Measurements from ENCODE around the gene NUDCD3. TPM values are rescaled to one million over a fixed set of nuclear protein-coding genes. Genes with fewer than 3 reads are reported as not detected.

NUDCD3 gene
- total and polyA plus RNA-seq, 4 donors, result 20.8 to 111 (median 62.0) TPM

GRCh38 chr7:44341401-44341800 lies 149.1 kb downstream of the NUDCD3 start:
- intact Hi-C loops (cut with DNase I), result no loop called here
- ATAC-seq (ENCODE audit: low FRiP score) (no peak), DNase-seq (no peak)
- Histone ChIP-seq H3K4me1 (ENCODE audit: control insufficient read depth in 1 of 2, insufficient read depth in 2 of 2, low read length in 2 of 2) (no peaks in the 10 kb centered on the region), H3K4me3 (ENCODE audit: low read length in 2 of 2) (no peak overlapping the region), H3K27ac (ENCODE audit: low read depth in 1 of 2, low read length in 2 of 2) (no peak overlapping the region), H3K9me3 (ENCODE audit: control insufficient read depth, low read length) (peaks cover 5% of the 10 kb centered on the region), H3K36me3 (ENCODE audit: control insufficient read depth in 1 of 2, insufficient read depth in 2 of 2, low read length in 1 of 2) (no peaks in the 10 kb centered on the region), H3K27me3 (ENCODE audit: control insufficient read depth in 1 of 2, insufficient read depth in 2 of 2, low read length in 1 of 2) (no peaks in the 10 kb centered on the region)
- WGBS, 2 donors, result 85 to 88% methylated on average over 3 of the region's 3 CpGs

GRCh38 chr7:44338600-44338999 lies 151.9 kb downstream of the NUDCD3 start:
- no peaks in the 10 kb centered on the region for H3K36me3 ChIP-seq (ENCODE audit: control insufficient read depth in 1 of 2, insufficient read depth in 2 of 2, low read length in 1 of 2)
- DNase-seq (no peak), ATAC-seq (ENCODE audit: low FRiP score) (no peak)
- H3K27me3 ChIP-seq (ENCODE audit: control insufficient read depth in 1 of 2, insufficient read depth in 2 of 2, low read length in 1 of 2), result no peaks in the 10 kb centered on the region
- no peak overlapping the region for H3K4me3 ChIP-seq (ENCODE audit: low read length in 2 of 2)
- WGBS, 2 donors, result 78 to 84% methylated on average over 3 of the region's 3 CpGs
- peaks cover 5% of the 10 kb centered on the region for H3K9me3 ChIP-seq (ENCODE audit: control insufficient read depth, low read length)
- intact Hi-C loops (cut with DNase I), result no loop called here
- no peaks in the 10 kb centered on the region for H3K4me1 ChIP-seq (ENCODE audit: control insufficient read depth in 1 of 2, insufficient read depth in 2 of 2, low read length in 2 of 2)
- H3K27ac ChIP-seq (ENCODE audit: low read depth in 1 of 2, low read length in 2 of 2), result no peak overlapping the region

- whole genome bisulfite sequencing, 2 donors, result 89 to 90% methylated on average over 11 of the region's 11 CpGs
- no peak overlapping the region for H3K27ac ChIP-seq (ENCODE audit: low read depth in 1 of 2, low read length in 2 of 2)
- DNase-seq, result no peak
- no peak overlapping the region for H3K4me3 ChIP-seq (ENCODE audit: low read length in 2 of 2)
- no peak for ATAC-seq (ENCODE audit: low FRiP score)
- no peaks in the 10 kb centered on the region for H3K27me3 ChIP-seq (ENCODE audit: control insufficient read depth in 1 of 2, insufficient read depth in 2 of 2, low read length in 1 of 2)
- no peaks in the 10 kb centered on the region for H3K9me3 ChIP-seq (ENCODE audit: control insufficient read depth, low read length)
- no peaks in the 10 kb centered on the region for H3K4me1 ChIP-seq (ENCODE audit: control insufficient read depth in 1 of 2, insufficient read depth in 2 of 2, low read length in 2 of 2)
- H3K36me3 ChIP-seq (ENCODE audit: control insufficient read depth in 1 of 2, insufficient read depth in 2 of 2, low read length in 1 of 2), result no peaks in the 10 kb centered on the region
- intact Hi-C loops (cut with DNase I), result no loop called here
Observed at GRCh38 chr7:44336491-44336890, 154.0 kb downstream of the NUDCD3 start.

GRCh38 chr7:44335184-44335583 lies 155.3 kb downstream of the NUDCD3 start:
- Histone ChIP-seq H3K27ac (ENCODE audit: low read depth in 1 of 2, low read length in 2 of 2) (no peak overlapping the region), H3K4me3 (ENCODE audit: low read length in 2 of 2) (no peak overlapping the region), H3K9me3 (ENCODE audit: control insufficient read depth, low read length) (no peaks in the 10 kb centered on the region), H3K4me1 (ENCODE audit: control insufficient read depth in 1 of 2, insufficient read depth in 2 of 2, low read length in 2 of 2) (no peaks in the 10 kb centered on the region), H3K27me3 (ENCODE audit: control insufficient read depth in 1 of 2, insufficient read depth in 2 of 2, low read length in 1 of 2) (no peaks in the 10 kb centered on the region), H3K36me3 (ENCODE audit: control insufficient read depth in 1 of 2, insufficient read depth in 2 of 2, low read length in 1 of 2) (no peaks in the 10 kb centered on the region)
- 96 to 97% methylated on average over 4 of the region's 4 CpGs for WGBS, 2 donors
- DNase-seq (no peak), ATAC-seq (ENCODE audit: low FRiP score) (no peak)
- intact Hi-C loops (cut with DNase I), result no loop called here

- Histone ChIP-seq H3K36me3 (ENCODE audit: control insufficient read depth in 1 of 2, insufficient read depth in 2 of 2, low read length in 1 of 2) (no peaks in the 10 kb centered on the region), H3K4me1 (ENCODE audit: control insufficient read depth in 1 of 2, insufficient read depth in 2 of 2, low read length in 2 of 2) (no peaks in the 10 kb centered on the region), H3K9me3 (ENCODE audit: control insufficient read depth, low read length) (no peaks in the 10 kb centered on the region), H3K27me3 (ENCODE audit: control insufficient read depth in 1 of 2, insufficient read depth in 2 of 2, low read length in 1 of 2) (no peaks in the 10 kb centered on the region), H3K27ac (ENCODE audit: low read depth in 1 of 2, low read length in 2 of 2) (no peak overlapping the region), H3K4me3 (ENCODE audit: low read length in 2 of 2) (no peak overlapping the region)
- DNase-seq (no peak), ATAC-seq (ENCODE audit: low FRiP score) (no peak)
- 92 to 93% methylated on average over 11 of the region's 11 CpGs for WGBS, 2 donors
- intact Hi-C loops (cut with DNase I), result no loop called here
Observed at GRCh38 chr7:44334734-44335097, 155.7 kb downstream of the NUDCD3 start.

- Histone ChIP-seq H3K9me3 (ENCODE audit: control insufficient read depth, low read length) (no peaks in the 10 kb centered on the region), H3K27ac (ENCODE audit: low read depth in 1 of 2, low read length in 2 of 2) (no peak overlapping the region), H3K4me1 (ENCODE audit: control insufficient read depth in 1 of 2, insufficient read depth in 2 of 2, low read length in 2 of 2) (no peaks in the 10 kb centered on the region), H3K36me3 (ENCODE audit: control insufficient read depth in 1 of 2, insufficient read depth in 2 of 2, low read length in 1 of 2) (no peaks in the 10 kb centered on the region), H3K27me3 (ENCODE audit: control insufficient read depth in 1 of 2, insufficient read depth in 2 of 2, low read length in 1 of 2) (no peaks in the 10 kb centered on the region), H3K4me3 (ENCODE audit: low read length in 2 of 2) (no peak overlapping the region)
- intact Hi-C loops (cut with DNase I), result no loop called here
- WGBS, 2 donors, result 34 to 42% methylated on average over 19 of the region's 19 CpGs
- no peak for ATAC-seq (ENCODE audit: low FRiP score)
- no peak for DNase-seq
Observed at GRCh38 chr7:44333911-44334733, 156.3 kb downstream of the NUDCD3 start.

GRCh38 chr7:44331682-44332081 lies 158.8 kb downstream of the NUDCD3 start:
- no peak for ATAC-seq (ENCODE audit: low FRiP score)
- H3K4me1 ChIP-seq (ENCODE audit: control insufficient read depth in 1 of 2, insufficient read depth in 2 of 2, low read length in 2 of 2), result no peaks in the 10 kb centered on the region
- H3K27me3 ChIP-seq (ENCODE audit: control insufficient read depth in 1 of 2, insufficient read depth in 2 of 2, low read length in 1 of 2), result no peaks in the 10 kb centered on the region
- no peaks in the 10 kb centered on the region for H3K36me3 ChIP-seq (ENCODE audit: control insufficient read depth in 1 of 2, insufficient read depth in 2 of 2, low read length in 1 of 2)
- intact Hi-C loops (cut with DNase I), result no loop called here
- no peak overlapping the region for H3K4me3 ChIP-seq (ENCODE audit: low read length in 2 of 2)
- no peaks in the 10 kb centered on the region for H3K9me3 ChIP-seq (ENCODE audit: control insufficient read depth, low read length)
- DNase-seq, result no peak
- 78 to 80% methylated on average over 5 of the region's 5 CpGs for WGBS, 2 donors
- H3K27ac ChIP-seq (ENCODE audit: low read depth in 1 of 2, low read length in 2 of 2), result no peak overlapping the region

- no peak overlapping the region for H3K4me3 ChIP-seq (ENCODE audit: low read length in 2 of 2)
- H3K9me3 ChIP-seq (ENCODE audit: control insufficient read depth, low read length), result no peaks in the 10 kb centered on the region
- ATAC-seq (ENCODE audit: low FRiP score) (no peak), DNase-seq (no peak)
- 86 to 94% methylated on average over 6 of the region's 6 CpGs for WGBS, 2 donors
- H3K36me3 ChIP-seq (ENCODE audit: control insufficient read depth in 1 of 2, insufficient read depth in 2 of 2, low read length in 1 of 2), result no peaks in the 10 kb centered on the region
- no peaks in the 10 kb centered on the region for H3K4me1 ChIP-seq (ENCODE audit: control insufficient read depth in 1 of 2, insufficient read depth in 2 of 2, low read length in 2 of 2)
- no peaks in the 10 kb centered on the region for H3K27me3 ChIP-seq (ENCODE audit: control insufficient read depth in 1 of 2, insufficient read depth in 2 of 2, low read length in 1 of 2)
- intact Hi-C loops (cut with DNase I), result no loop called here
- no peak overlapping the region for H3K27ac ChIP-seq (ENCODE audit: low read depth in 1 of 2, low read length in 2 of 2)
Observed at GRCh38 chr7:44330331-44330730, 160.1 kb downstream of the NUDCD3 start.

GRCh38 chr7:44329888-44330287 lies 160.6 kb downstream of the NUDCD3 start:
- Histone ChIP-seq H3K36me3 (ENCODE audit: control insufficient read depth in 1 of 2, insufficient read depth in 2 of 2, low read length in 1 of 2) (no peaks in the 10 kb centered on the region), H3K4me1 (ENCODE audit: control insufficient read depth in 1 of 2, insufficient read depth in 2 of 2, low read length in 2 of 2) (no peaks in the 10 kb centered on the region), H3K27ac (ENCODE audit: low read depth in 1 of 2, low read length in 2 of 2) (no peak overlapping the region), H3K27me3 (ENCODE audit: control insufficient read depth in 1 of 2, insufficient read depth in 2 of 2, low read length in 1 of 2) (no peaks in the 10 kb centered on the region), H3K4me3 (ENCODE audit: low read length in 2 of 2) (no peak overlapping the region), H3K9me3 (ENCODE audit: control insufficient read depth, low read length) (no peaks in the 10 kb centered on the region)
- DNase-seq, result no peak
- ATAC-seq (ENCODE audit: low FRiP score), result no peak
- 87 to 91% methylated on average over 3 of the region's 3 CpGs for WGBS, 2 donors
- intact Hi-C loops (cut with DNase I), result no loop called here
